EL (cell line): ENCODE results near the gene FAM13A.

Experiments
- DNase-seq: peaks from one replicate; pipeline ENCODE4 v3.0.0-alpha.2; 2016

Gene FAM13A

GRCh38 chr4:88761861-88762523 lies 295.0 kb downstream of the FAM13A start:
- DNase-seq, result peak; percentile 26

- no peak for DNase-seq
Measured at GRCh38 chr4:88761342-88761741, 295.6 kb downstream of the FAM13A start.

GRCh38 chr4:88759895-88760290 lies 297.1 kb downstream of the FAM13A start:
- DNase-seq, result no peak

GRCh38 chr4:88759039-88759894 lies 297.7 kb downstream of the FAM13A start:
- DNase-seq, result peak; percentile 44

- no peak for DNase-seq
Measured at GRCh38 chr4:88758264-88758663, 298.7 kb downstream of the FAM13A start.

GRCh38 chr4:88757776-88758175 lies 299.2 kb downstream of the FAM13A start:
- no peak for DNase-seq

- DNase-seq, result no peak
Measured at GRCh38 chr4:88757067-88757466, 299.9 kb downstream of the FAM13A start.

GRCh38 chr4:88756149-88756548 lies 300.8 kb downstream of the FAM13A start:
- DNase-seq, result no peak

GRCh38 chr4:88755454-88755853 lies 301.5 kb downstream of the FAM13A start:
- no peak for DNase-seq

GRCh38 chr4:88754796-88755195 lies 302.2 kb downstream of the FAM13A start:
- no peak for DNase-seq

- no peak for DNase-seq
Measured at GRCh38 chr4:88753658-88754571, 303.1 kb downstream of the FAM13A start.

- no peak for DNase-seq
Measured at GRCh38 chr4:88752754-88753153, 304.2 kb downstream of the FAM13A start.

GRCh38 chr4:88752076-88752463 lies 304.9 kb downstream of the FAM13A start:
- DNase-seq, result no peak

- DNase-seq, result no peak
Measured at GRCh38 chr4:88751258-88752075, 305.5 kb downstream of the FAM13A start.

- DNase-seq, result no peak
Measured at GRCh38 chr4:88750369-88750768, 306.6 kb downstream of the FAM13A start.

GRCh38 chr4:88747351-88747750 lies 309.6 kb downstream of the FAM13A start:
- no peak for DNase-seq

- DNase-seq, result no peak
Measured at GRCh38 chr4:88746206-88746605, 310.8 kb downstream of the FAM13A start.

- DNase-seq, result no peak
Measured at GRCh38 chr4:88745581-88746163, 311.3 kb downstream of the FAM13A start.

- DNase-seq, result no peak
Measured at GRCh38 chr4:88745175-88745574, 311.8 kb downstream of the FAM13A start.

GRCh38 chr4:88744609-88745008 lies 312.4 kb downstream of the FAM13A start:
- no peak for DNase-seq

GRCh38 chr4:88743696-88744095 lies 313.3 kb downstream of the FAM13A start:
- peak; percentile 86 for DNase-seq

- DNase-seq, result peak; percentile 51
Measured at GRCh38 chr4:88742561-88742960, 314.4 kb downstream of the FAM13A start.
